MM.1S (cell line): ENCODE measurements around the gene OR10H5.
"Not testable (repeated sequence)": the region's sequence is repeated elsewhere in the genome, so short reads cannot be mapped to it uniquely, and the experiment has no call there.

Experiments used
- CTCF ChIP-seq: fragments of 300-600 bp; sonication (generic); IDR thresholded peaks from 2 replicates; pipeline ENCODE4 v1.5.1; 2016; ENCODE audit warnings: antibody characterized with exemption, low read length, mixed read lengths
- EZH2 ChIP-seq: fragments of 300-600 bp; sonication (generic); optimal IDR thresholded peaks from 2 replicates; pipeline ENCODE3; 2017; ENCODE audit warnings: low read depth, mild to moderate bottlenecking, antibody characterized with exemption, low read length, mixed read lengths

GRCh38 chr19:15794279-15794678, 6.8 kb downstream of the OR10H5 start:
- TF ChIP-seq CTCF, EZH2: not testable (repeated sequence)
